ENCODE results near the gene SEPHS2. TPM values are rescaled to one million over a fixed set of nuclear protein-coding genes. Genes with fewer than 3 reads are reported as not detected.
"Not testable (repeated sequence)": the region's sequence is repeated elsewhere in the genome, so short reads cannot be mapped to it uniquely, and the experiment has no call there.

Gene SEPHS2
- polyA plus RNA-seq, 3 donors = 91.7 to 98.4 (median 94.5) TPM

DNA sequence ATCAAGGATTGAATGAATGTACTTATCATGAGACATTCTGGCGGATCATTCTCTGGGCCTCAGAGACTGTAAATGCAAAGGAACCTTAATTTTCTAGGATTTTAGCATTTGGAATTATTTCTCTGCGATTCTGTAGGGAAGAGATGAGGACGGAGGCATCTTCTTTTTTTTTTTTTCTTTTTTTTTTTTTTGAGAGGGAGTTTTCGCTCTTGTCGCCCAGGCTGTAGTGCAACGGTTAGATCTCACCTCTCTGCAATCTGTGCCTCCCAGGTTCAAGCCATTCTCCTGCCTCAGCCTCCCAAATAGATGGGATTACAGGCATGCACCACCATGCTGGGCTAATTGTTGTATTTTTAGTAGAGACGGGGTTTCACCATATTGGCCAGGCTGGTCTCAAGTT lies 29.0 kb upstream of the SEPHS2 start:
- DNase-seq (ENCODE audit: extremely low read depth in 1 of 11, low read depth in 9 of 11, low spot score in 4 of 11) = no peak

DNA sequence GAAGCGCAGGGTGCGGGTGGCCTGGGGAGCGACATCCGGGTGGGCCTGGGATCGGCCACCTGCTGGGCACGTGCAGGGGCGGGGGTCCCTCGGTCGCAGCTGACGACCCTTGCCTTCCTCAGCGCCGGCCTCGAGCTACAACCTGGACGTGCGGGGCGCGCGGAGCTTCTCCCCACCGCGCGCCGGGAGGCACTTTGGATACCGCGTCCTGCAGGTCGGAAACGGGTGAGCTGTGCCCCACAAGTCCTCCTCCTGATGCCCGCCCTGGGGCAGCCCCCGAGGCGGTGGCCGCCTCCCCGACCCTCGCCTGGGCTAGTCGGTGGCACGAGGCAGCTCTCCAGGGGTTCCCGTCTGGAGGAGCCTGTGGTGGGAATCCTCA lies 28.4 kb upstream of the SEPHS2 start:
- DNase-seq (ENCODE audit: extremely low read depth in 1 of 11, low read depth in 9 of 11, low spot score in 4 of 11) = no peak

DNA sequence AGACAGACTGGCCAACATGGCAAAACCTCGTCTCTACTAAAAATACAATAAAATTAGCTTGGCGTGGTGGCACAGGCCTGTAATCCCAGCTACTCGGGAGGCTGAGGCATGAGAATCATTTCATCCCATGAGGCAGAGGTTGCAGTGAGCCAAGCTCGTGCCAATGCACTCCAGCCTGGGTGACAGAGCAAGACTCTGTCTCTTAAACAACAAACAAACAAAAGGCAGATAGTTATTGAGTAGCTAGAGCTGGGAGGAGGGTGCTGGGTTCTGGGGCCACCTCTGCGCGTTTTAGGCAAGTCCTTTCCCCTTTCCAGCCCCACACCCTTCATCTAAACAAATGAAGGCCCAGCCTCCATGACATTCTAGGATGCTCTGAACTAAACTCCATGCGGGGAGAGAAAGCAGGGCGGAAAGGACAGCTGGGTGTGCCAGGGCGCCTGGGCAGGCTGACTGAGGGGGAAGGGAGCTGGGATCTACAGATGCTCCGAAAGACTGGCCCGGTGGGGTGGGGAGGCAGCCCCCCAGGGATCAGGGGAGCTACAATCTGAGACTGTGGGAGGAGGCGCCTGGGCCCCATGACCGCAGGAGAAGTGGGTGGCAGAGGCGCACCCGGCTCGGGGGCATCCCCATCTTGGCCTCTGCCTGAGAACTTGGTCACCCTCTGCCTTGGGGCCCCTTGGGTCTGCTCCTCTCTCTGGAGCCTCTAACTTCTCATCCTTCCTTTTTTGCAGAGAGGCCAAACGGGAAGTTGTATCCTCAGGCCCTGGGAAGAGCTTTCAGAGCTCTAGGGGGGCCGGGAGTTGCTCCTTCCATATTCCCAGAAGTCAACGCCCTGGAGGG lies 27.8 kb upstream of the SEPHS2 start:
- no peak for DNase-seq (ENCODE audit: extremely low read depth in 1 of 11, low read depth in 9 of 11, low spot score in 4 of 11)

DNA sequence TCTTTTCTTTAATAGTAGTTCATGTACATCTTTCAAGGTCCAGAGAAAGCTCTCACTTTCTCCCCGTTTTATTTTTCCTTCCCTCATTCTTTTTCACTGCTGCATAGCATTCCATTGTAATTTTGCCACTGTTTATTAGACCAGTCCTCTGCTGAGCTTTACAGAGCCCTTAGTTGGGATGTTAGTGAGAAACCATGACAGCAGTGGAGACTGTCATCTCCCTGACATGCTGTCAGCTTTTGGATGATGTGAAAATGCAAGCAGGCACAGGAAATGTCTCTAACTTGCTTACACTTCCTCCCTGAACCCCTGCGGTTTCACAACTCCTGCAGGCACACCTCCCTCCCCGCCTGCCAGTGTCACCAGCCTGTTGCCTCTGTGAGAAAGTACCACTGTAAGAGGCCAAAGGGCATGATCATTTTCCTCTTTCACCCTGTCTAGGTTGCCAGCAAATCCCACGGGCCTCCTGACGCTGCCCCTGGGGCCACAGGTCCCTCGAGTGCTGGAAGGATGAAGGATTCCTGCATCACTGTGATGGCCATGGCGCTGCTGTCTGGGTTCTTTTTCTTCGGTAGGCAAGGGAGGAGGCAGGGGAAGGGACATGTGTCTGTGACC lies 26.8 kb upstream of the SEPHS2 start, which contains the start of gene ITGAL:
Gene ITGAL, plus strand, starts transcription at position 415 of the 615 bp plus-strand sequence. Its CDS starts 96 bp downstream, at position 511.
- DNase-seq (ENCODE audit: extremely low read depth in 1 of 11, low read depth in 9 of 11, low spot score in 4 of 11) = no peak

DNA sequence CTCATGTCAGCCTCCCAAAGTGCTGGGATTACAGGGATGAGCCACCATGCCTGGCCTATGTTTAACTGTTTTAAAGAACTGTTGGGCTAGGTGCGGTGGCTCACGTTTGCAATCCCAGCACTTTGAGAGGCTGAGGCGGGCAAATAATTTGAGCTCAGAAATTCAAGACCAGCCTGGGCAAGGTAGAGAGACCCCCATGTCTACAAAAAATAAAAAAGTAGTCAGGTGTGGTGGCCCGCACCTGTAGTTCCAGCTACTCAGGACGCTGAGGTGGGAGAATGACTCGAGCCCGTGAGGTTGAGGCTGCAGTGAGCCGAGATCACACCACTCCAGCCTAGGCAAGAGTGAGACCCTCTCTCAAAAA lies 24.9 kb upstream of the SEPHS2 start:
- no peak for DNase-seq (ENCODE audit: extremely low read depth in 1 of 11, low read depth in 9 of 11, low spot score in 4 of 11)

DNA sequence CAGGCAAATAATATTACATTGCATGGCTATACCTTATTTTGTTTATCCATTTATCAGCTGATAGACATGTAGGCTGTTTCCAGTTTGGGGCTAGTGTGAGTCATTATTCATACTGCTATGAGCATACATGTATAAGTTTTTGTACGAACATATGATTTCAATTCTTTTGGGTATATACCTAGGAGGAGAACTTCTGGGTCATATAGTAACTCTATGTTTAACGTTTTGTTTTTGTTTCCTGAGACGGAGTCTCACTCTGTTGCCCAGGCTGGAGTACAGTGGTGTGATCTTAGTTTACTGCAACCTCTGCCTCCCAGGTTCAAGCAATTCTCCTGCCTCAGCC lies 24.5 kb upstream of the SEPHS2 start:
- no peak for DNase-seq (ENCODE audit: extremely low read depth in 1 of 11, low read depth in 9 of 11, low spot score in 4 of 11)

DNA sequence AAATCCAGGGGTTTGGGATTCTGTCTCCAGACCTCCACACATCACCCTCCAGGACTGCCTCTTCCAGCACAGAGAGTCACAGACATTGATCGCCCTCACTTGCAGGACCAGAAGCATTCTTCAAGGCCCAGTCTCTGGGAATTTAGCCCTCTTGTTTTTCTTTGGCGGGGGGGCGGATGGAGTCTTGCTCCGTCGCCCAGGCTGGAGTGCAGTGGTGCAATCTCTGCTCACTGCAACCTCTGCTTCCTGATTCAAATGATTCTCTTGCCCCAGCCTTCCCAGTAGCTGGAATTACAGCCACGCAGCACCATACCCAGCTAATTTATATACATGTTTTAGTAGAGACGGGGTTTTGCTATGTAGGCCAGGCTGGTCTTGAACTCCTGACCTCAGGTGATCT lies 18.4 kb upstream of the SEPHS2 start:
- DNase-seq (ENCODE audit: extremely low read depth in 1 of 11, low read depth in 9 of 11, low spot score in 4 of 11) = no peak

DNA sequence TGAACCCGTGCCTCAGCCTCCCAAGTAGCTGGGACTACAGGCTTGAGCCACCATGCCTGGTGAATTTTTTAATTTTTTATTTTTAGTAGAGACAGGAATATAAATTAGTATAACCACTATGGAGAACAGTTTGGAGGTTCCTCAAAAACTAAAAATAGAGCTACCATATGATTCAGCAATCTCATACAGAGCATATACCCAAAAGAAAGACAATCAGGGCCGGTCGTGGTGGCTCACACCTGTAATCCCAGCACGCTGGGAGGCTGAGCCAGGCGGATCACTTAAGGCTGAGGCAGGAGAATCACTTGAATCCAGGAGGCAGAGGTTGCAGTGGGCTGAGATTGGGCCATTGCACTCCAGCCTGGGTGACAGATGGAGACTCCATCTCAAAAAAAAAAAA lies 15.8 kb upstream of the SEPHS2 start:
- DNase-seq (ENCODE audit: extremely low read depth in 1 of 11, low read depth in 9 of 11, low spot score in 4 of 11) = not testable (repeated sequence)

DNA sequence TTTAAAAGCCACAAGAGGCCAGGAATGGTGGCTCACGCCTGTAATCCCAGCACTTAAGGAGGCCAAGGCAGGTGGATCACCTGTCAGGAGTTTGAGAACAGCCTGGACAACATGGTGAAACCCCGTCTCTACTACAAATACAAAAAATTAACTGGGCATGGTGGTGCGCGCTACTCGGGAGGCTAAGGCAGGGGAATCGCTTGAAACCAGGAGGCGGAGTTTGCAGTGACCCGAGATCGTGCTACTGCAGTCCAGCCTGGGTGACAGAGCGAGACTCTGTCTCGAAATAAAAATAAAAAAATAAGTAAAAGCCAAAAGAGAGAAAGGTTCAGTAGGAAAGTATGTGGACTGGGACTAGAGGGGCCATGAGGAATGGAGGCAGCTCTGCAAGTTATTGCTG lies 13.8 kb upstream of the SEPHS2 start:
- no peak for DNase-seq (ENCODE audit: extremely low read depth in 1 of 11, low read depth in 9 of 11, low spot score in 4 of 11)

DNA sequence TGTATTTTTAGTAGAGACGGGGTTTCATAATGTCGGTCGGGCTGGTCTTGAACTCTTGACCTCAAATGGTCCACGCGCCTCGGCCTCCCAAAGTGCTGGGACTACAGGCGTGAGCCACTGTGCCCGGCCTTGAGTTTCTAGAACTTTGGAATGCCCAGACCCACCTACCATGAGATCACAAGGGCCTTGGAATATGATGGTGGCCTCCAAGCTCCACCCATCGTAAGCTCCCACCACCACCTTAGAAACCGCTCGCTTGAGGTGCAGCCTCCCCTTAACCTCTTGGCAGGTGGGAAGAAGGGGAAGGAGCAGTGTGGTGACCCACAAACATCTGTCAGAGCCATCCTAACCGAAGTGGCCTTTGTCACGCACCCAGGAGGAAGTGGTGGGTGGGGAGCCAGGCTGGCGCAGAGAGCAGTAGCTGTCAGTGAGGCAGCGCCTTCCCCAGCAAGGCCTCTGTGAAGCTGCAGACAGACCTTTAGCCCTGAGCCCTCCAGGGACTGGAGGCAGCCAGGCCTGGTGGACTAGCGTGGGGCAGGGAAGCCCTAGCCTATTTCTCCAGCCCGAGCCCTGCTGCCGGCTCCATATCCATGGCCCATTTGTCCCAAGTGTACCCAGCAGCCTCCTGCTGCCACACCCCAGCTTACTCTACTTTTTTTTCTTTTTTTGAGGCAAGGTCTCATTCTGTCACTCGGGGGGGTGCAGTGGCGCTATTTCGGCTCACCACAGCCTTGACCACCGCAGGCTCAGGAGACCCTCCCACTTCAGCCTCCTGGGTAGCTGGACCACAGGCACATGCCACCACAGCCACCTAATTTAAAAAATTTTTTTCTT lies 13.1 kb upstream of the SEPHS2 start:
- DNase-seq (ENCODE audit: extremely low read depth in 1 of 11, low read depth in 9 of 11, low spot score in 4 of 11) = no peak

DNA sequence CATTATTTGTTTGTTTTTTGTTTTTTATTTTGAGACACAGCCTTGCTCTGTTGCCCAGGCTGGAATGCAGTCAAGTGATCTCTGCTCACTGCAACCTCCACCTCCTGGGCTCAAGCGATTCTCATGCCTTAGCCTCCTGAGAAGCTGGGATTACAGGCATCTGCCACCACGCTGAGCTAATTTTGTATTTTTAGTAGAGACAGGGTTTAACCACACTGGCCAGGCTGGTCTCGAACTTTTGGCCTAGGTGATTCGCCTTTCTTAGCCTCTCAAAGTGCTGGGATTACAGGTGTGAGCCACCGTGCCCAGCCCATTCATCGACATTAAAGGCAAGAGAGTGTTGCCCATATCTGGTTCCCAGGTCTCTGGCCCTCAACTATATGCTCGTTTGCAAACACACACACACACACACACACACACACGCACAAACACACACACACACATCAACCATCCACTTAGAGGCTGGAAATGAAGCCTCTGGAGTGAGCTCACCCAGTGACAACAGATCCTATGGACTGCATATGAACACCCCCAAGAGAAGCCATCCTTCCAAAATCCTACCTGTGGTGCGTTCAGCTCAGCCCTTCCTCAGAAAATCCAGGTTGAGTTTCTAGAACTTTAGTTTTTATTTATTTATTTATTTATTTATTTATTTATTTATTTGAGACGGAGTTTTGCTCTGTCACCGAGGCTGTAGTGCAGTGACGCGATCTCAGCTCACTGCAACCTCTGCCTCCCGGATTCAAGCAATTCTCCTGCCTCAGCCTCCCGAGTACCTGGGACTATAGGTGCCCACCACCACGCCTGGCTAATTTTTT lies 12.3 kb upstream of the SEPHS2 start:
- no peak for DNase-seq (ENCODE audit: extremely low read depth in 1 of 11, low read depth in 9 of 11, low spot score in 4 of 11)

DNA sequence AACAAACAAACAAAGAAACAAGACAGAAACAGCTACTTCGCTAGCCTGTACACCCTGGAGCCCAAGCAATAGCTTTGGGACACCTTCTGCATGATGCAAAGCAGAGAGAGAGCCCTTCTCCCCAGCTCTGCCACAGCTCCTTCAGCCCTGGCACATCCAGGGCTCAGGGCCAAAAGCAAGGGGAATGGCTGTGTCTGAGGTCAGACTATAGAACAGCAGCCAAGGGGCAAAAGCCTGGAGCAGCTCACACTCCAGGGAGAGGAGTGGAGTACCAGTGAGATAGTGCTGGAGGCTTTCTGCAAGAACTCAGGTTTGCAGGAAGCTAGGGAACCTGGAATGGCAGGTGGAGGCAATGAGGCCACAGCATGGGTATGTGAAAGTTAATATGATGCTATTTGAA lies 11.6 kb upstream of the SEPHS2 start:
- DNase-seq (ENCODE audit: extremely low read depth in 1 of 11, low read depth in 9 of 11, low spot score in 4 of 11) = no peak

DNA sequence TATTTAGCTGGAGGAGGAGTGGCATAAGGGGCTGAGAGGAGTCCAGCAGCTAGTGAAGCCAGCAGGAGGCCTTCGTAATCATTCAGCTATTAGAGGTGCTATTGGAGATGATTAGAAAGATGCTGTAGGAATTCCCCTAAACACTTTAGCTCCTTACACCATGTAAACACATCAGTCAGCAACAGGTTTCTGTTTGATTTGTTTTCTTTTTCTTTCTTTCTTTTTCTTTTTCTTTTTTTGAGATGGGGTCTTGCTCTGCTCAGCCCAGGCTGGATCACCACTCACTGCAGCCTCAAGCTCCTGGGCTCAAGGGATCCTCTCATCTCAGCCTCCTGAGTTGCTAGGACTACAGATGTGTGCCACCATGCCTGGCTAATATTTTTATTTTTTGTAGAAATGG lies 10.6 kb upstream of the SEPHS2 start:
- no peak for DNase-seq (ENCODE audit: extremely low read depth in 1 of 11, low read depth in 9 of 11, low spot score in 4 of 11)

DNA sequence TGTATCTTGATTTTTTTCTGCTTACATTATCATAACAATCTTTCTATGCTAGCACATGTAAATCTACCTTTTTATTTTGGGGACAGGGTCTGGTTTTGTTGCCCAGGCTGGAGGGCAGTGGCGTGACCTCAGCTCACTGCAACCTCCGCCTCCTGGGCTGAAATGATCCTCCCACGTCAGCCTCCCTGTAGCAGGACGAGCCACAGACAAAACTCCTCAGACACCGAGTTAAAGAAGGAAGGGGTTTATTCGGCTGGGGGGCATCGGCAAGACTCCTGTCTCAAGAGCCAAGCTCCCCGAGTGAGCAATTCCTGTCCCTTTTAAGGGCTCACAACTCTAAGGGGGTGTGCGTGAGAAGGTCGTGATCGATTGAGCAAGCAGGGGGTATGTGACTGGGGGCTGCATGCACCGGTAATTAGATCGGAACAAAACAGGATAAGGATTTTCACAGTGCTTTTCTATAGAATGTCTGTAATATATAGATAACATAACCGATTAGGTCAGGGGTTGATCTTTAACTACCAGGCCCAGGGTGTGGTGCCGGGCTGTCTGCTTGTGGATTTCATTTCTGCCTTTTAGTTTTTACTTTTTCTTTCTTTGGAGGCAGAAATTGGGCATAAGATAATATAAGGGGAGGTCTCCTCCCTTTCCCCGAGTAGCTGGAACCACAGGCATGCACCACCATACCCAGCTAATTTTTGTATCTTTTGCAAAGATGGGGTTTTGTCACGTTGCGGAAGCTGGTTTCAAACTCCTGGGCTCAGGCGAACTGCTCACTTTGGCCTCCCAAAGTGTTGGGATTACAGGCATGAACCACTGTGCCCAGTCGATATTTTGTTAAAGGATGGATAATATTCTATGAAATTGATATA lies 7.3 kb upstream of the SEPHS2 start:
- not testable (repeated sequence) for DNase-seq (ENCODE audit: extremely low read depth in 1 of 11, low read depth in 9 of 11, low spot score in 4 of 11)

DNA sequence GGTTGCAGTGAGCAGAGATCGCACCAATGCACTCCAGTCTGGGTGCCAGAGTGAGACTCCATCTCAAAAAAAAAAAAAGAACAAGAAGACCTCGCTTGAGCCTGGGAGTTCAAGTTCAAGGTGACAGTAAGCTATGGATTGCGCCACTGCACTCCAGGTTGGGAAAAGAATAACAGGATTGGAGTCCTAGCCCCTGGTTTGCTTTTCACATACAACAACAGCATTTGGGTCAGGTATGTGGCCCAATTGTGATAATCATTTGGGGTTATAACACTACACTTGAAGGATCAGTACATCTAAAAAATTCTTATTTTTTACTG lies 3.4 kb upstream of the SEPHS2 start:
- DNase-seq (ENCODE audit: extremely low read depth in 1 of 11, low read depth in 9 of 11, low spot score in 4 of 11) = no peak

DNA sequence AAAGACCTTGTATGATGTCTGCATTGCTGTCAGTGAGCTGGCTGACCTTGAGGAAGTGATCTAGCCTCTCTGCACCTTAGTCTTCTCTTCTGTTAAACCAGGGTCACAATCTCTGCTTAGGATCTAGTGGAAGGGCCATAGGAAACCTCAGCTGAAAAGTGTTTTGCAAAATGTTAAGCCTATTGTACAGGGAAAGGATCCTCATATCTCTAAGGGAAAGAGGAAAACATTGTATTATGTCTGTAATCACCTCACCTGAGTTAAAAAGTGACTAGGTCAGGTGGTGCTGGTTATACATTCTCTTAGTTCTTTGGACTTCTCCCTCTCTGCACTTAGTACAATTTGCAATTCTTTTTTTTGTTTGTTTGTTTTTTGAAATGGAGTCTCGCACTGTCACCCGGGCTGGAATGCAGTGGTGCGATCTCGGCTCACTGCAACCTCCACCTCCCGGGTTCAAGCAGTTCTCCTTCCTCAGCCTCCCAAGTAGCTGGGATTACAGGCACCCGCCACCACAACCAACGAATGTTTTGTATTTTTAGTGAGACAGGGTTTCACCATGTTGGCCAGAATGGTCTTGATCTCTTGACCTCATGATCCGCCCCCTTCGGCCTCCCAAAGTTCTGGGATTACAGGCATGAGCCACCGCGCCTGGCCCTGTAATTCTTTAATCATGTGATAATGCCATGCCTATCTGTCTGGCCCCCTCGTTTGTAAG lies 2.0 kb upstream of the SEPHS2 start:
- DNase-seq (ENCODE audit: extremely low read depth in 1 of 11, low read depth in 9 of 11, low spot score in 4 of 11) = peak in 2 of 11 donors; percentile 36 to 65

DNA sequence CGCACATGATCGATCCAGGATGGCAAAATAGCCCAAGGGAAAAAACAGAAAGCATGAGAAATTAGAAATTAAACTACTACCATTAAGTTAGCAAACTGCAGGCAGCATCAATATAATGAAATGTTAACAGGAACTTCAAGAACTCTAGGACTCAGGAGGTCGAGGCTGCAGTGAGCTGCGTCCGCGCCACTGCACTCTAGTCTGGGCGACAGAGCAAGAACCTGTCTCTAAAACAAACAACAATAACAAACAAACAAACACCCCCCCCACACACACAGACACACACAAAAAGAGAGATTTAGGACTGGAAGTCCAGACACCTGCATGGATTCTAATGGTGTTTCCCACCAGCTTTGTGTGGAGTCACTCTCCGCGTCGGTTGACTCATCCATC lies 525 bp upstream of the SEPHS2 start:
- no peak for DNase-seq (ENCODE audit: extremely low read depth in 1 of 11, low read depth in 9 of 11, low spot score in 4 of 11)

DNA sequence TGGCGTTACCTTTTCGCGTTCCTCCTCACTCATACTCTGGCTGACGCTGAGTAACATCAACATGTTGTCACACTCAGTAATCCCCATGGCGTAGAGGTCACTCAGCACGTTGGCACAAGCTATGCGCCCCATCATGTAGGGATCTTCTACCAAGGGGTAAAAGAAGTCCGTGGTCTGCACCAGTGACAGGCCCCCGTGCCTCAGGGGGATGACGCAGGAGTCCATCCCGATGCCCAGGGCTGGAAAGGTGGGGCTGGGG lies 596 bp downstream of the SEPHS2 start:
- no peak for DNase-seq (ENCODE audit: extremely low read depth in 1 of 11, low read depth in 9 of 11, low spot score in 4 of 11)

Measured in renal cortex interstitium (tissue), 11 donors.